ENCODE data around the gene SLFN13. TPM values are rescaled to one million over a fixed set of nuclear protein-coding genes. Genes with fewer than 3 reads are reported as not detected.
"Not testable (repeated sequence)": the region's sequence is repeated elsewhere in the genome, so short reads cannot be mapped to it uniquely, and the experiment has no call there.

SLFN13 gene
- total RNA-seq, 2 experiments from 2014 or later, result not detected

GRCh38 chr17:35404360-35404759, 44.2 kb downstream of the SLFN13 start:
- POLR2A ChIA-PET, result no interaction called here
- Histone ChIP-seq H3K9me3 (ENCODE audit: low read length) (no peaks in the 10 kb centered on the region), H3K4me2 (ENCODE audit: low read length) (no peak overlapping the region), H3K4me1 (ENCODE audit: insufficient read depth, low read length, poor library complexity, severe bottlenecking) (no peaks in the 10 kb centered on the region), H3K9me2 (ENCODE audit: insufficient read depth, low read length) (no peaks in the 10 kb centered on the region), H4K20me1 (ENCODE audit: insufficient read depth, low read length) (no peaks in the 10 kb centered on the region), H3K27ac (ENCODE audit: low read depth, low read length, poor library complexity, severe bottlenecking) (no peak overlapping the region), H2AFZ (ENCODE audit: low read length) (no peak overlapping the region), H3K36me3 (ENCODE audit: insufficient read depth, low read length) (no peaks in the 10 kb centered on the region), H3K4me3 (ENCODE audit: low read depth, low read length, poor library complexity, severe bottlenecking) (no peak overlapping the region), H3K79me2 (ENCODE audit: insufficient read depth, low read depth, low read length) (no peaks in the 10 kb centered on the region)
- no peak for TF ChIP-seq EZH2phosphoT487 (IDR thresholded peaks at IDR 0.05; ENCODE audit: borderline replicate concordance, low read depth, low read length)
- TF ChIP-seq, protein P1, sequence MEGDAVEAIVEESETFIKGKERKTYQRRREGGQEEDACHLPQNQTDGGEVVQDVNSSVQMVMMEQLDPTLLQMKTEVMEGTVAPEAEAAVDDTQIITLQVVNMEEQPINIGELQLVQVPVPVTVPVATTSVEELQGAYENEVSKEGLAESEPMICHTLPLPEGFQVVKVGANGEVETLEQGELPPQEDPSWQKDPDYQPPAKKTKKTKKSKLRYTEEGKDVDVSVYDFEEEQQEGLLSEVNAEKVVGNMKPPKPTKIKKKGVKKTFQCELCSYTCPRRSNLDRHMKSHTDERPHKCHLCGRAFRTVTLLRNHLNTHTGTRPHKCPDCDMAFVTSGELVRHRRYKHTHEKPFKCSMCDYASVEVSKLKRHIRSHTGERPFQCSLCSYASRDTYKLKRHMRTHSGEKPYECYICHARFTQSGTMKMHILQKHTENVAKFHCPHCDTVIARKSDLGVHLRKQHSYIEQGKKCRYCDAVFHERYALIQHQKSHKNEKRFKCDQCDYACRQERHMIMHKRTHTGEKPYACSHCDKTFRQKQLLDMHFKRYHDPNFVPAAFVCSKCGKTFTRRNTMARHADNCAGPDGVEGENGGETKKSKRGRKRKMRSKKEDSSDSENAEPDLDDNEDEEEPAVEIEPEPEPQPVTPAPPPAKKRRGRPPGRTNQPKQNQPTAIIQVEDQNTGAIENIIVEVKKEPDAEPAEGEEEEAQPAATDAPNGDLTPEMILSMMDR (conservative IDR thresholded peaks at IDR 0.05; ENCODE audit: low read length), result no peak
- DNase-seq (ENCODE audit: low spot score), result no peak
- no TSS peak for BruUV-seq (replicated peaks)
- CTCF ChIA-PET (ENCODE audit: unreplicated experiment), result no interaction called here
- intact Hi-C loops (cut with micrococcal nuclease; ENCODE audit: unreplicated experiment), result no loop called here

DNA sequence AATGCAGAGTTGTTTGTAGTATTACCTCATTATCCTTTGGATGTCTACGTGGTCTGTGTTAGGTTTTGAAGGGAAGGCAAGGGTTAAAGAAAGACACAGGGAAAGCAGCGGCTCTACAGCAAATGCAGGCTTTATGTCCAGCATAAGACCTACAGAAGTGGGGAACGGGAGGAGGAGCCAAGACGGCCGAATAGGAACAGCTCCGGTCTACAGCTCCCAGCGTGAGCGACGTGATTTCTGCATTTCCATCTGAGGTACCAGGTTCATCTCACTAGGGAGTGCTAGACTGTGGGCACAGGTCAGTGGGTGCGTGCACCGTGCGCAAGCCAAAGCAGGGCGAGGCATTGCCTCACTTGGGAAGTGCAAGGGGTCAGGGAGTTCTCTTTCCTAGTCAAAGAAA, 54.8 kb downstream of the SLFN13 start:
- intact Hi-C loops (cut with micrococcal nuclease; ENCODE audit: unreplicated experiment); H3K9me2 ChIP-seq (ENCODE audit: insufficient read depth, low read length); H3K4me3 ChIP-seq (ENCODE audit: low read depth, low read length, poor library complexity, severe bottlenecking); DNase-seq (ENCODE audit: low spot score); BruUV-seq (replicated peaks); H3K4me2 ChIP-seq (ENCODE audit: low read length); CTCF ChIA-PET (ENCODE audit: unreplicated experiment); H3K9me3 ChIP-seq (ENCODE audit: low read length); H2AFZ ChIP-seq (ENCODE audit: low read length); H3K79me2 ChIP-seq (ENCODE audit: insufficient read depth, low read depth, low read length); H3K4me1 ChIP-seq (ENCODE audit: insufficient read depth, low read length, poor library complexity, severe bottlenecking); H4K20me1 ChIP-seq (ENCODE audit: insufficient read depth, low read length); POLR2A ChIA-PET; H3K36me3 ChIP-seq (ENCODE audit: insufficient read depth, low read length); H3K27ac ChIP-seq (ENCODE audit: low read depth, low read length, poor library complexity, severe bottlenecking): not testable (repeated sequence)

- Histone ChIP-seq H3K27ac (ENCODE audit: low read depth, low read length, poor library complexity, severe bottlenecking) (no peak overlapping the region), H3K4me3 (ENCODE audit: low read depth, low read length, poor library complexity, severe bottlenecking) (no peak overlapping the region), H3K4me1 (ENCODE audit: insufficient read depth, low read length, poor library complexity, severe bottlenecking) (no peaks in the 10 kb centered on the region), H3K9me3 (ENCODE audit: low read length) (no peaks in the 10 kb centered on the region), H3K79me2 (ENCODE audit: insufficient read depth, low read depth, low read length) (no peaks in the 10 kb centered on the region), H3K4me2 (ENCODE audit: low read length) (no peak overlapping the region), H3K9me2 (ENCODE audit: insufficient read depth, low read length) (no peaks in the 10 kb centered on the region), H3K36me3 (ENCODE audit: insufficient read depth, low read length) (no peaks in the 10 kb centered on the region), H2AFZ (ENCODE audit: low read length) (no peak overlapping the region), H4K20me1 (ENCODE audit: insufficient read depth, low read length) (no peaks in the 10 kb centered on the region)
- no peak for DNase-seq (ENCODE audit: low spot score)
- intact Hi-C loops (cut with micrococcal nuclease; ENCODE audit: unreplicated experiment), result no loop called here
- TF ChIP-seq, protein P1 (conservative IDR thresholded peaks at IDR 0.05; ENCODE audit: low read length), result no peak
- no peak for TF ChIP-seq EZH2phosphoT487 (IDR thresholded peaks at IDR 0.05; ENCODE audit: borderline replicate concordance, low read depth, low read length)
- CTCF ChIA-PET (ENCODE audit: unreplicated experiment), result no interaction called here
- POLR2A ChIA-PET, result no interaction called here
- BruUV-seq (replicated peaks), result no TSS peak
These were observed 57.9 kb downstream of the SLFN13 start for GRCh38 chr17:35390663-35391062.
